ENCODE data around the gene CACNA2D1.
"Not testable (repeated sequence)": the region's sequence is repeated elsewhere in the genome, so short reads cannot be mapped to it uniquely, and the experiment has no call there.

- not testable (repeated sequence) for TF ChIP-seq SUZ12 (IDR thresholded peaks at IDR 0.05); ZNF384 (IDR thresholded peaks at IDR 0.05); ELF4 (IDR thresholded peaks at IDR 0.05); BHLHE40 (IDR thresholded peaks at IDR 0.05; ENCODE audit: borderline replicate concordance); FOXM1 (IDR thresholded peaks at IDR 0.05; ENCODE audit: borderline replicate concordance); HDGF (IDR thresholded peaks at IDR 0.05; ENCODE audit: borderline replicate concordance); SP1 (IDR thresholded peaks at IDR 0.05); TARDBP (IDR thresholded peaks at IDR 0.05)
Measured at GRCh38 chr7:82140608-82141007, 303.0 kb downstream of the CACNA2D1 start.
